ENCODE data around the gene BLMH.
A peak's percentile ranks its signal among the peaks of the same experiment; 100 is the strongest.

Gene BLMH

GRCh38 chr17:30290696-30291542, 825 bp downstream of the BLMH start:
- POLR2A ChIA-PET = interaction anchor here (0.6 to 2.6 kb wide), 19 partner anchors 11 to 186 kb away, joined by 3 to 29 read pairs (median 4); partner anchors contain the start of gene NSRP1
- TF ChIP-seq L3MBTL2 (conservative IDR thresholded peaks at IDR 0.05) (peak; percentile 81), ELF4 (IDR thresholded peaks at IDR 0.05) (no peak)
- TF ChIP-seq, protein P1, sequence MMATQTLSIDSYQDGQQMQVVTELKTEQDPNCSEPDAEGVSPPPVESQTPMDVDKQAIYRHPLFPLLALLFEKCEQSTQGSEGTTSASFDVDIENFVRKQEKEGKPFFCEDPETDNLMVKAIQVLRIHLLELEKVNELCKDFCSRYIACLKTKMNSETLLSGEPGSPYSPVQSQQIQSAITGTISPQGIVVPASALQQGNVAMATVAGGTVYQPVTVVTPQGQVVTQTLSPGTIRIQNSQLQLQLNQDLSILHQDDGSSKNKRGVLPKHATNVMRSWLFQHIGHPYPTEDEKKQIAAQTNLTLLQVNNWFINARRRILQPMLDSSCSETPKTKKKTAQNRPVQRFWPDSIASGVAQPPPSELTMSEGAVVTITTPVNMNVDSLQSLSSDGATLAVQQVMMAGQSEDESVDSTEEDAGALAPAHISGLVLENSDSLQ (IDR thresholded peaks at IDR 0.05) = peak; percentile 57; the same call in 1 of the 2 replicates
- DNase-seq (ENCODE audit: extremely low spot score) = peak; percentile 49
- CTCF ChIA-PET = interaction anchor here (0.6 to 1.9 kb wide), 6 partner anchors 11 to 186 kb away, joined by 3 to 9 read pairs (median 4); no protein-coding TSS in a partner anchor

- ChIA-PET POLR2A (no interaction called here), CTCF (no interaction called here)
- DNase-seq (ENCODE audit: extremely low spot score) = no peak
- TF ChIP-seq HDGF (IDR thresholded peaks at IDR 0.05; ENCODE audit: borderline replicate concordance) (no peak), FOXM1 (IDR thresholded peaks at IDR 0.05; ENCODE audit: borderline replicate concordance) (no peak)
- TF ChIP-seq, protein P1 (IDR thresholded peaks at IDR 0.05) = no peak
Measured at GRCh38 chr17:30290077-30290476, 1.7 kb downstream of the BLMH start.

- CTCF ChIA-PET = interaction anchor here (0.7 to 1.0 kb wide), 2 partner anchors 12 to 184 kb away, joined by 3 read pairs; no protein-coding TSS in a partner anchor
- TF ChIP-seq FOXM1 (IDR thresholded peaks at IDR 0.05; ENCODE audit: borderline replicate concordance) = no peak
- no peak for TF ChIP-seq ELF4 (IDR thresholded peaks at IDR 0.05)
- TF ChIP-seq ZNF384 (IDR thresholded peaks at IDR 0.05) = no peak
- TF ChIP-seq, protein P1 (IDR thresholded peaks at IDR 0.05) = no peak
- TF ChIP-seq NFRKB (IDR thresholded peaks at IDR 0.05) = no peak
- no peak for TF ChIP-seq FOXA1 (IDR thresholded peaks at IDR 0.05)
- no peak for TF ChIP-seq HDGF (IDR thresholded peaks at IDR 0.05; ENCODE audit: borderline replicate concordance)
- TF ChIP-seq ARNT (IDR thresholded peaks at IDR 0.05) = no peak
- no peak for TF ChIP-seq L3MBTL2 (conservative IDR thresholded peaks at IDR 0.05)
- TF ChIP-seq LEF1 (IDR thresholded peaks at IDR 0.05; ENCODE audit: borderline replicate concordance) = no peak
- TF ChIP-seq FOXK2 (IDR thresholded peaks at IDR 0.05) = no peak
- no peak for TF ChIP-seq SUZ12 (IDR thresholded peaks at IDR 0.05)
- TF ChIP-seq SP1 (IDR thresholded peaks at IDR 0.05) = no peak
- no peak for TF ChIP-seq CTBP1 (IDR thresholded peaks at IDR 0.05; ENCODE audit: borderline replicate concordance)
- TF ChIP-seq TARDBP (IDR thresholded peaks at IDR 0.05) = no peak
- no peak for TF ChIP-seq BHLHE40 (IDR thresholded peaks at IDR 0.05; ENCODE audit: borderline replicate concordance)
- POLR2A ChIA-PET = interaction anchor here (0.9 to 2.4 kb wide), 2 partner anchors 12 to 174 kb away, joined by 3 to 10 read pairs; partner anchors contain the start of gene BLMH
- DNase-seq (ENCODE audit: extremely low spot score) = no peak
Measured at GRCh38 chr17:30279156-30279555, 12.6 kb downstream of the BLMH start.

DNA sequence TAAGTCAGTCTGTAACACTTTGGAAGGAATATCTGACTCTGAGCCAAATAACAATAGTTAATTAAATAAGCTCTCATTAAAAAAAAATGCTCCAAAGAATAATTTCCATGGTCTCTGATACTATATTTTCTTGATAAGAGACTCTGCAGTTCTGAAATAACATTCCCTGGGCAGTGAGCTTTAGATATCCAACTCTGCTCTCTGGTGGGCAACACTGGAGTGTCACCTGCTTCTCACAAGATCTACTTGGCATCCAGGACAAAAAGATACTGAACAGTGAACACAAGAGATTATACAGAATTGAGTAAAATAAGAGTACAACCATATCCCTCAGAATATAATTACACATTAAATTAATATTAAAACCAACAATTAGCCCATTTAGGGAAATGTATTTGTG, 13.7 kb downstream of the BLMH start:
- DNase-seq (ENCODE audit: extremely low spot score) = peak; percentile 13
- POLR2A ChIA-PET = no interaction called here
- CTCF ChIA-PET = interaction anchor here (0.5 to 1.3 kb wide), 6 partner anchors 80 to 541 kb away, joined by 3 to 5 read pairs (median 3); no protein-coding TSS in a partner anchor

GRCh38 chr17:30275911-30276310, 15.8 kb downstream of the BLMH start:
- no peak for DNase-seq (ENCODE audit: extremely low spot score)
- ChIA-PET POLR2A (no interaction called here), CTCF (no interaction called here)
- TF ChIP-seq SP1 (IDR thresholded peaks at IDR 0.05) (no peak), NFRKB (IDR thresholded peaks at IDR 0.05) (no peak), FOXA1 (IDR thresholded peaks at IDR 0.05) (no peak), CTBP1 (IDR thresholded peaks at IDR 0.05; ENCODE audit: borderline replicate concordance) (no peak), L3MBTL2 (conservative IDR thresholded peaks at IDR 0.05) (no peak), HDGF (IDR thresholded peaks at IDR 0.05; ENCODE audit: borderline replicate concordance) (no peak), ELF4 (IDR thresholded peaks at IDR 0.05) (no peak), BHLHE40 (IDR thresholded peaks at IDR 0.05; ENCODE audit: borderline replicate concordance) (no peak), ZNF384 (IDR thresholded peaks at IDR 0.05) (no peak), FOXK2 (IDR thresholded peaks at IDR 0.05) (no peak), FOXM1 (IDR thresholded peaks at IDR 0.05; ENCODE audit: borderline replicate concordance) (no peak), ARNT (IDR thresholded peaks at IDR 0.05) (no peak), TARDBP (IDR thresholded peaks at IDR 0.05) (no peak)
- TF ChIP-seq, protein P1 (IDR thresholded peaks at IDR 0.05) = no peak

More for the DNA sequence above, 13.7 kb downstream of the BLMH start:
- TF ChIP-seq TARDBP (IDR thresholded peaks at IDR 0.05) (no peak), LEF1 (IDR thresholded peaks at IDR 0.05; ENCODE audit: borderline replicate concordance) (no peak), L3MBTL2 (conservative IDR thresholded peaks at IDR 0.05) (no peak), BHLHE40 (IDR thresholded peaks at IDR 0.05; ENCODE audit: borderline replicate concordance) (no peak), NFRKB (IDR thresholded peaks at IDR 0.05) (no peak), CTBP1 (IDR thresholded peaks at IDR 0.05; ENCODE audit: borderline replicate concordance) (no peak), FOXA1 (IDR thresholded peaks at IDR 0.05) (no peak), SUZ12 (IDR thresholded peaks at IDR 0.05) (no peak), ZNF384 (IDR thresholded peaks at IDR 0.05) (no peak), FOXK2 (IDR thresholded peaks at IDR 0.05) (no peak), FOXM1 (IDR thresholded peaks at IDR 0.05; ENCODE audit: borderline replicate concordance) (no peak), ELF4 (IDR thresholded peaks at IDR 0.05) (no peak), HDGF (IDR thresholded peaks at IDR 0.05; ENCODE audit: borderline replicate concordance) (no peak)
- TF ChIP-seq, protein P1 (IDR thresholded peaks at IDR 0.05) = no peak
